H1 (cell line): Measurements from ENCODE around the gene PIGX. TPM values are rescaled to one million over a fixed set of nuclear protein-coding genes. Genes with fewer than 3 reads are reported as not detected.

Experiments used
- ATF2 ChIP-seq: IDR thresholded peaks from 2 replicates; pipeline ENCODE4 v1.6.1; 2012; ENCODE audit warnings: low read length, inconsistent platforms
- ATF3 ChIP-seq: IDR thresholded peaks from 2 replicates; pipeline ENCODE4 v1.6.1; 2011; ENCODE audit warnings: low read depth, mild to moderate bottlenecking, low read length; ENCODE audit not compliant: insufficient read depth
- CBX5 ChIP-seq: fragments of 300-800, 300-1000 bp; sonication (generic); IDR thresholded peaks from 2 replicates; pipeline ENCODE4 v1.7.1; 2016; ENCODE audit warnings: antibody characterized with exemption, low read length, low read depth
- CHD1 ChIP-seq: IDR thresholded peaks from 2 replicates; pipeline ENCODE4 v1.6.1; 2012; ENCODE audit warnings: low read depth, low read length, improper control_type of control experiment
- GABPA ChIP-seq: IDR thresholded peaks from 2 replicates; pipeline ENCODE4 v1.6.1; 2011; ENCODE audit warnings: mild to moderate bottlenecking, low read length, moderate library complexity, borderline replicate concordance; ENCODE audit not compliant: insufficient read depth
- JUND ChIP-seq: IDR thresholded peaks from 2 replicates; pipeline ENCODE4 v1.6.1; 2011; ENCODE audit warnings: mild to moderate bottlenecking, improper control_type of control experiment, low read length
- NANOG ChIP-seq: IDR thresholded peaks from 2 replicates; pipeline ENCODE4 v1.6.1; 2011; ENCODE audit warnings: low read length, low read depth, mild to moderate bottlenecking, inconsistent platforms; ENCODE audit not compliant: insufficient read depth, poor library complexity, severe bottlenecking
- RFX5 ChIP-seq: IDR thresholded peaks from 2 replicates; pipeline ENCODE4 v1.6.1; 2011; ENCODE audit warnings: low read depth, low read length, improper control_type of control experiment, borderline replicate concordance
- SAP30 ChIP-seq: fragments of 300-600 bp; sonication (generic); IDR thresholded peaks from 2 replicates; pipeline ENCODE4 v1.7.1; 2012; ENCODE audit warnings: low read length, moderate library complexity, mild to moderate bottlenecking, inconsistent platforms; ENCODE audit not compliant: insufficient read depth, insufficient replicate concordance
- SIX5 ChIP-seq: IDR thresholded peaks from 2 replicates; pipeline ENCODE4 v1.6.1; 2011; ENCODE audit warnings: mild to moderate bottlenecking, low read depth, low read length
- SUZ12 ChIP-seq: fragments of 200-600 bp; sonication (generic); IDR thresholded peaks from 2 replicates; pipeline ENCODE4 v1.6.1; 2012; ENCODE audit warnings: mild to moderate bottlenecking, inconsistent platforms, low read length, moderate library complexity, mixed read lengths
- polyA plus RNA-seq, 7 experiments: library from polyadenylated mRNA; depleted of rRNA in 3 of 7; stranded (reverse) in 5 of 7; unstranded in 2 of 7; fragments of >200 nt in 5 of 7; fragments of 200-250 nt in 2 of 7; gene quantifications; 1 replicate in 5 of 7; 2 replicates in 1 of 7; 4 replicates in 1 of 7; pipeline versions ENCODE4 v1.2.1 to v1.2.3, GENCODE V29; 2011 to 2013; ENCODE audit warnings: missing spikeins in 2 of 7, mixed read lengths in 2 of 7
- total RNA-seq: library from RNA; stranded (reverse); fragmentation: NEBNext Ultra II Directional; extraction: Animal tissue kit (Norgen Biotek cat#: 25700); gene quantifications from 2 replicates; pipeline ENCODE4 v1.2.1, GENCODE V29; 2021

The PIGX gene
- total and polyA plus RNA-seq, 2 of the 8 experiments (the other 6 are each of a cell fraction or from before 2014, with no cell fraction given) = 7.0 to 14.9 TPM

GRCh38 chr3:196726788-196727675 lies 14.9 kb downstream of the PIGX start (continued):
- no peak for TF ChIP-seq ATF2
- no peak for TF ChIP-seq SIX5
- TF ChIP-seq SAP30 = no peak
- no peak for TF ChIP-seq ATF3
- TF ChIP-seq NANOG = no peak
- TF ChIP-seq RFX5 = no peak
- no peak for TF ChIP-seq CHD1
- no peak for TF ChIP-seq SUZ12
- TF ChIP-seq JUND = no peak
- no peak for TF ChIP-seq CBX5
- no peak for TF ChIP-seq GABPA
